Measurements from ENCODE around the gene ADGRD2.

Gene ADGRD2

GRCh38 chr9:124498040-124498439 is 47.8 kb downstream of the ADGRD2 start:
- no peak for DNase-seq (ENCODE audit: low spot score)

- DNase-seq (ENCODE audit: low spot score) = no peak
Observed at GRCh38 chr9:124498499-124499146, 48.4 kb downstream of the ADGRD2 start.

- DNase-seq (ENCODE audit: low spot score) = no peak
Observed at GRCh38 chr9:124499216-124499615, 49.0 kb downstream of the ADGRD2 start.

- no peak for DNase-seq (ENCODE audit: low spot score)
Observed at GRCh38 chr9:124500028-124500795, 50.0 kb downstream of the ADGRD2 start.

- DNase-seq (ENCODE audit: low spot score) = no peak
Observed at GRCh38 chr9:124500796-124501611, 50.8 kb downstream of the ADGRD2 start.

- DNase-seq (ENCODE audit: low spot score) = no peak
Observed at GRCh38 chr9:124501771-124502320, 51.6 kb downstream of the ADGRD2 start.

- DNase-seq (ENCODE audit: low spot score) = no peak
Observed at GRCh38 chr9:124502711-124503702, 52.8 kb downstream of the ADGRD2 start.

- DNase-seq (ENCODE audit: low spot score) = no peak
Observed at GRCh38 chr9:124503713-124504529, 53.7 kb downstream of the ADGRD2 start.

GRCh38 chr9:124504530-124505005 is 54.3 kb downstream of the ADGRD2 start:
- no peak for DNase-seq (ENCODE audit: low spot score)

GRCh38 chr9:124505006-124505900 is 55.0 kb downstream of the ADGRD2 start:
- DNase-seq (ENCODE audit: low spot score) = no peak

- no peak for DNase-seq (ENCODE audit: low spot score)
Observed at GRCh38 chr9:124505901-124506346, 55.7 kb downstream of the ADGRD2 start.

- no peak for DNase-seq (ENCODE audit: low spot score)
Observed at GRCh38 chr9:124506433-124506832, 56.2 kb downstream of the ADGRD2 start.

- DNase-seq (ENCODE audit: low spot score) = no peak
Observed at GRCh38 chr9:124506931-124507879, 57.0 kb downstream of the ADGRD2 start, which contains the start of gene NR5A1. TSS of gene NR5A1 (minus strand) at chr9:124507399. CDS start at chr9:124503395, 4,004 bp downstream.

- no peak for DNase-seq (ENCODE audit: low spot score)
Observed at GRCh38 chr9:124507880-124508423, 57.7 kb downstream of the ADGRD2 start.

- DNase-seq (ENCODE audit: low spot score) = no peak
Observed at GRCh38 chr9:124510650-124511425, 60.6 kb downstream of the ADGRD2 start.

- DNase-seq (ENCODE audit: low spot score) = no peak
Observed at GRCh38 chr9:124511426-124511840, 61.2 kb downstream of the ADGRD2 start.

Data from Ammon's horn (tissue), 1 donor.